Islet precursor cell (in vitro differentiated cells): ENCODE measurements around the gene SDS.
"Not testable (repeated sequence)": the region's sequence is repeated elsewhere in the genome, so short reads cannot be mapped to it uniquely, and the experiment has no call there.

Experiments used
- DNase-seq: peaks from one replicate; pipeline ENCODE4 v3.0.0-alpha.2; 2018

SDS gene

DNA sequence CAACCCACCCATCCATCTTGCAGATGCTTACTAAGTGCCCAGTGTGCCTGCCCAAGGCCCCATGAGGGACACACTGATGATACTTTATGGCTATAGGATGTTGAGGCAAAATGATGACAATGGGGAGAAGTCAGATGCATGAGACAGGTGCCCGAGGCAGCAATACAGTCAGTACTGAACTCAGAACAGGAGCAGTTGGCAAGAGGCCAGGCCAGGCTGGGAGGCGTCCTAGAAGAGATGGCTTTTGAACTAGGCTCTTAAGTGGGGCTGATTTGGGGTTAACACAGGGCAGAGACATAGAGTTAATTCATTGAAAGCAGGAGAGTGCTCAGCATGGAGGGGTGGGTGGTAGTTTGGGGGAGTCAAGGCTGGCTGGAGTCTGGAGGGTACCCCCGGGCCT is 29.7 kb downstream of the SDS start:
- DNase-seq, result no peak

DNA sequence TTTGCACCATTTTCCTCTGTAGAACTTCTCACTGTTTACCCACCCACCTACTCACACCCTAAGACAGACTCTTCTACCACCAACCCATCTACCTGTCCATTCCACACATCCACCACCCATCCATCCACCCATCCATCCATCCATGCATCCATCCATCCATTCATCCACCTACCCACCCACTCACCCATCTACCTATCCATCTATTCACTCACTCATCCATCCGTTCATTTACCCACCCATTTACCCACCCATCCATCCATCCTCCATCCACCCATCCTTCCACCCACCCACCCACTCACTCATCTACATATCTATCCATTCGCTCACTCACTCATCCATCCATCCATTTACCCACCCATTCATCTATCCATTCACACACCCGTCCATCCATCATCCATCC is 30.2 kb downstream of the SDS start:
- no peak for DNase-seq

DNA sequence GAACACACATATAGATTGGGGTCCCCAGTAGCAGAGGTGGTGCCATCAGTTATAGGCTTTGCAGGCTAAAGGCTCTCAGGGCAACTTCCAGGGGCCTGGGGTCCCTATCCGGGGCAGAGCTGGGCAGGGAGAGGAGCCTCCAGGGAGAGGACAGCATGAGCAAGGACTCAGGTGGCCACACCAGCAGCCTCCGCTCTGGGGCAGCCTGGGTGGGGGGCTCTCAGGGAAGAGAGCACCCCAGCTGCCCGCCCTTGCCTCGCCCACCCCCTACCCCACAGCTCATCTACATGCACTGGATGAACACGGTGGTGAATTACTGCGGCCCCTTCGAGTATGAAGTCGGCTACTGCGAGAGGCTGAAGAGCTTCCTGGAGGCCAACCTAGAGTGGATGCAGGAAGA is 31.3 kb downstream of the SDS start:
- no peak for DNase-seq

DNA sequence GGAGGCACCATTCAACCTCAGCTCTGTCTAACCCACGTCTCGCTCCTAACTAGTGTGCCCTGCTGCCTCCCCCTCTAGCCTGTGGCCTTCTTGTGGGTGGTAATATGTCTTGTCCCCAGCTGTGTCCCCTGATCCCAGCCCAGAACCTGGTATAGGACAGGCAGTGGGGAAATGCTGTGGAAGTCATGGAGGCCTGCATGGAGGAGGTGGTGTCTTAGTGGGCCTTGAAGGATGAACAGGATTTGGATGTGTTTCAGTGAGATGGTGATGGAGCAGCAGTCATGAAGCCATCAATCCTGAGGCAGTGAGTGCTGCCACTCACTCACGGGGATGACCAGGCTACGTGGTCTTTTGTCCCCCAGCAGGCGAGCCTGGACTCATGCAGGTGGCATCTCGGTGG is 31.9 kb downstream of the SDS start:
- no peak for DNase-seq

DNA sequence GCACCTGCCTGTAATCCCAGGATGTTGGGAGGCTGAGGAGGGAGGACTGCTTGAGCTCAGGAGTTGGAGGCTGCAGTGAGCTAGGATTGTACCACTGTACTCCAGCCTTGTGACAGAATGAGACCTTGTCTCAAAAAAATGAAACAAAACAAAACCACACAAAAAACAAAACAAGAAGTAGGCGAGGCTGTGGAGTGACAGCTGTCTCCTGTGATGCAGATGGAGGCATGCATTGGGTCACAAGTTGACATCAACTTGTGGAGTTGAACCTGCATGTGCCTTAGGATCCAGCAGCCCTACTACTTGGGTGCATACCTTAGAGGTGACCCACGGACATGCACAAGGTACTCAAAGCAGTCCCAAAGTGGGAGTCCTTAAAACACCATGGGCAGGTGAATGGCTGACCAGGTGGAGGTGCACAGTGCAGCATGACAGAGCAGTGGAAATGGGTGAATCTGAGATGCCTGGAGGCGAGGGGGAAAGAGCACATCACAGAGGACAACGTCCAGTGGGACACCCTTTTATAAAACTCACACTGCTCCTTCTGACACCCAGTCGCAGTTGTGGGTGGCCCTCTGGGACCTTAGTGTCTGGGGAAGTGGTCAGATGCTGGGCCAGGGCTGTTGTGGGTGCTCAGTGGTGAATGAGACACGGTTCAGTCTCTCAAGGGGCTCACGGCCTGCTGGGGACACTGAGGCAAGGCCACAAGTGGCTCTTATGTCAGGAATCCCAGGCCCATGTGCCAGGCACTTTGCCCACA is 32.6 kb downstream of the SDS start:
- no peak for DNase-seq

DNA sequence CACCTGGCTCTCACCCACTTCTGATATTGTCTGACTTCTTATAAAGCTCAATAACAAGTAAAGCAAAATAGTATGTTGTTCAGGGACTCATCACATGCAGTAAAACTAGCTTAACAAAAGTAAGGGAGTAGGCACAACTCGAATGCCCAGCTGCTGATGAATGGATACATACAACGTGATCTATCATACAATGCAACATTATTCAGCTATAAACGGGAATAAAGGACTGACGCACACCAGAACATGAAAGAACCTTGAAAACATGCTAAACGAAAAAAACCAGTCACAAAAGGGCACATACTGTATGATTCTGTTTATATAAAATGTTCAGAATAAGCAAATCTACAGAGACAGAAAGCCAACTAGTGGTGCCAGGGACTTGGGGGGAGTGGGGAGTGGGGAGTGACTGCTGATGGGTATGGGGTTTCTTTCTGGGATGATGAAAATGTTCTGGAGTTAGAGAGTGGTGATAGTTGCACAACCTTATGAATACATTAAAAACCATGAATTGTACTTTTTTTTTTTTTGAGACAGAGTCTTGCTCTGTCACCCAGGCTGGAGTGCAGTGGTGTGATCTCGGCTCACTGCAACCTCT is 34.2 kb downstream of the SDS start:
- DNase-seq, result no peak

DNA sequence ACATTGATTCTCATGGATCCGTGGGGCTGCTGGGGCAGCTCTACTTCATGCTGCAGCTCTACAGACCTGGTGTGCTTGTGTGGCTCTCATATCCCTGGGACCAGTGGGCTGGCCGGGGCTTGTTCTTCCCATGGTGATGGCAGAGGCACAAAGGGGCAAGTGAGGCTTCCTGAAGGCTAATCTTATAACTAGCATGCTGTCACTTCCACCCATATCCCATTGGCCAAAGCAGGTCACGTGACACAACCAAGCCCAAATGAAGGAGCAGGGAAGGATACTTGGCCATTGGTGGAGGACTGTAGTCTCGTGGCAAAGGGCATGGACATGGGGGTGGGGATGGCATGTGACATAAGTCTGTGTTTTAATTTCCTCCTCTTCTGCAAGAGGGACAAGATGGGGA is 35.4 kb downstream of the SDS start:
- DNase-seq, result no peak

DNA sequence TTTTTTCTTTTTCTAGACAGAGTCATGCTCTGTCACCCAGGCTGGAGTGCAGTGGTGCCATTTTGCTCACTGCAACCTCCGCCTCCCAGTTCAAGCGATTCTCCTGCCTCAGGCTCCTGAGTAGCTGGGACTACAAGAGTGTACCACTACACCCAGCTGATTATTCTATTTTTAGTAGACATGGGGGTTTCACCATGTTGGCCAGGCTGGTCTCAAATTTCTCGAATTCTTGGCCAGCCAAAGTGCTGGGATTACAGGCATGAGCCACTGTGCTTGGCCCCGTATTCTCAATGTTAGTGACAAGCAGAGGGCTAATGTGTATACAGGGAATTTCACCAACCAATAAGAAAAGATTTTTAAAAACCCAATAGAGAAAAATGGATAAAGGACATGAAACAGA is 36.9 kb downstream of the SDS start:
- no peak for DNase-seq

DNA sequence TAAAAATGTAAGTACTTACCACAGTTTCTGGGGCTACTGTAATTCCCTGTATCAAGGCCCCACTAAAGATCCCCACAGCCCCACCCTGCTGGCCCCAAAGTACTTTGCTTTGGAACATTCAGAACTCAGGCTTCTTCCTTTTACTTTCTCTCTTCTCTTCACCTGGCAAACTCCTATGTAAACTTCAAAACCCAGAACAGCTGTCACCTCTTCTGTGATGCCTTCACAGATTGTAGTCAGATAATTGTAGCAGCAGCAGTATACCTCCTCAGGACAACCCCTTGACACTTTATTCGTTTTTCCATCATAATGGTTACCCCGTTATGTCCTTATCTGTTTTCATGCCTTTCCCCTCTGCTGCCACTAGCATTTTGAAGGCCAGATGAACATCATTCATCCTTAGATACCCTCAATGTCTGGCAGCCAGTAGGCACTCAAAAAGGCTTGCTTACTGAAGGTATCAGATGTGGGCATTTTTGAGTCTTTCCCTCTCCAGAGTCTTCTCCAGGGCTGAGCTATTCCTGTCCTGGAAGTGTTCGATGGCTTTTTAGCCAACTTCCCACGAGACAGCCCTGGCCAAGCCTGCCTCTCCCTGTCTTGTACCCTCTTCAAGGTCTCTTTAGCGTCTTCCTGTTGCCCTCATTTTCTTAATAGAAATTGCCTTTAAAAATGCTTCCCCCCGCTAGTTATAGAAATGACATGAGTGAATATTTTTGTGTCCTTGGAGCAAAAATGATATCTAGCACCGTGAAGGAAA is 37.9 kb downstream of the SDS start:
- DNase-seq, result no peak

DNA sequence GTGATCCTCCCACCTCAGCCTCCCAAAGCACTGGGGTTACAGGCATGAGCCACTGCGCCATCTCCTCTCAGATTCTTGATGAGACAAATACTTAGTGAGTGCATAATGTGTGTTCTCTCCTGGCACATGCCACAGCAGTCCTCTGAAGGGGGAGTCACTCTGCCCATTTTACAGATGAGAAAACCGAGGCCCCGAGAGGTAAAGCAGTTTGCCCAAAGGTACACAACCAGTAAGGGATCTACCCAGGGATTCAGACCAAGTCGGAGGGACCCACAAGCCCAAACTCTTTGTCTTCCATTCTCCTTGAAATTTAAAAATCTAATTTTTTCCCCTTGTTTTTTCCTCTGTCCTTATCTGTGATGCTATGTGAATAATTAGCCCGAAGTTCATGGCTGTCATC is 39.0 kb downstream of the SDS start:
- no peak for DNase-seq

DNA sequence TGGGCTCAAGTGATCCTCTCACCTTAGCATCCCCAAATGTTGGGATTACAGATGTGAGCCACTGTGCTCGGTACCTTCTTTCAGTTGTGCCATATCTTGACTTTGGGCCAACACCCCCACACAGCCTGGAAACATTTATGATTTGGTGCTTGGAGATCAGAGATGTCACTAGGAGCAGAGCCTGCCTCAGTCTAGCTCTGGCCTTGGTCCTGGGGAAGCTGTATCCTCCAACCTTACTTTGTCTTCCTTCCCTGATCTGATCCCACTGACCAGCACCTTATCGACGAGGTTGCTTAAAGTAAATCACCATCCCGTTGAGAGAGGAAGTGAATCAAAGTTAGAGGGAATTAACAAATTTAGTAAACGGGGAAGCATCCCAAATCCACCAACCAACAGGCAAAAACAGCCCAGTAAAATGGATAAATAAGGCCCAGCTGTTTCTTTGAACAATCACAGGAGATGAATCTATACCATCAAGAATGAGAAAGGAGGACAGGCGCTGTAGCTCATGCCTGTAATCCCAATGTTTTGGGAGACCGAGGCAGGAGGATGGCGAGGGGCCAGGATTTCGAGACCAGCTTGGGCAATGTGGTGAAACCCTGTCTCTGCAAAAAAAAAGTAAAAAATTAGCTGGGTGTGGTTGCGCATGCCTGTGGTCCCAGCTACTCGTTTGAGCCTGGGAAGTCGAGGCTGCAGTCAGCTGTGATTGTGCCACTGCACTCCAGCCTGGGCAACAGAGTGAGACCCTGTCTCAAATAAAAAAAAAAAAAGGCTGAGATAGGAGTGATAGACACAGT is 41.9 kb downstream of the SDS start:
- DNase-seq, result no peak

DNA sequence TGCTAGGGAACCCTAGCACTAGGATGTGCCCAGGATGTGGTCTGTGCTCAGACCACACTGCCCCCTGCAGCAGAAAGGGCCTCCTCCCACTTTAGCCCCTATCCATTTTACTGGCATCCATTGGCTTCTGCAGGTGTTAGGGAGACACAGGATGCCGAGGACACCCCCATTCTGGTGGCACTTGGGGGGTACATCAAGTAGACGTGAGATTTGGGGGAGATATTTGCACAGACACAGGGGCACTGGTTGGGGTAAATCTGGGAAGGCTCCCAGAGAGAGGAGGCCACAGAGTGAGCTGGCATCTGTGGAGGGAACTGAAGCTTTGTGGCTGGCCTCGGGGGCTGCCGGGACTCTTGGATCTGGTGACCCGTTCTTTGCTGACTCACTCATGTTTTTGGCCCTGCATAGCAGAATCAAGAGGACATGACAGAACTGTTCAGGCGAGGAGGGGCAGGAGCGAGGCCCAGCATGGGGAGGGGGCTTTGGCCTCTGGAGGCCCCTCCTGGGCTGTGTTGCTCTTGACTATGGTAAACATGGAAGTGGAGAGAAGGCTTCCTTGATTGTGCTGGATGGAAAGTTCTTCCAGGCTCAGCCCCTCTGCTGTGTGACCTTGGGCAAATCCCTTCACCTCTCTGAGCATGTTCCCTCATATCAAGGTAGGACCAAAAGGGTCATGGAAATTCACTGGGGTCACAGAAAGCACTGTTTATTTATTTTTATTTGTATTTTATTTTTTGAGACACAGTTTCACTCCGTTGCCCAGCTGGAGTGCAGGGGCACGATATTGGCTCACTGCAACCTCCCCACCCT is 43.5 kb downstream of the SDS start:
- no peak for DNase-seq

DNA sequence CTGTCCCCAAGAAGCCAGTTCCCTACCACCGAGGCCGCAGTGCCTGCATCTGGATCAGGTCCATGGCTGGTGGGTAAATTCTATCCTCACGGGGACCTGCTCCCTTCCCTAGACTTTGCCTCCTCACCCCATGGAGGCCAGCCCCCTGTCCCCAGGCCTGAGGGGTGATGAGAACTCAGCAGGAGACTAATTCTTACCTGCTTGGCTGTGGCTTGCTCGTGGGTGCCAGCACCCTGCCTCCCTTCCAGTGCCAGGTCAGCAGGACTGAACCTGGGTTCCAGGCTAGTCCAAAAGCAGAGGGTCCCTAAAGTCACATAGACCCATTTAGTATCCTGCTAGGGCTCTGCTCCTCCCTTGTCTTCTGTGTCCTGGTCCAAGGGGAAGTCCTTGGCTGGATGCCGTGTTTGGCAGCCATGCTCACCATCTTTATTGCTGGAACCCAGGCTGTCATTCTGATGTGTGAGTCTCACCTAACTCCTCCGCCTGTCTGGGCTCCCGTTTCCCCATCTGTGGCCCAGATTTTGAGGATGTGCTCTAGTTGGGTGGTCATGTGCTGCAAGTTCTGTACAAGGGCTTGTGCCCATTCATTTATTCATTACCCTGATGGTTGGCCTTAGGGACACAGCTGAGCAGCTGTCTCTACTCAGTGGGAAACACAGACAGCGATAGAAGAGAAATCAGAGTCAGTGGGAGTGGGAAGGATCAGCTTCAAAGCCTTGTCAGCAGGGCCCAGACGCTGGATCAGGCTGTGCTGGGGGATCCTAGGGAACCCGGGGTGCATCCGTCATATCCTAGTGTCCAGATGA is 44.4 kb downstream of the SDS start:
- no peak for DNase-seq

DNA sequence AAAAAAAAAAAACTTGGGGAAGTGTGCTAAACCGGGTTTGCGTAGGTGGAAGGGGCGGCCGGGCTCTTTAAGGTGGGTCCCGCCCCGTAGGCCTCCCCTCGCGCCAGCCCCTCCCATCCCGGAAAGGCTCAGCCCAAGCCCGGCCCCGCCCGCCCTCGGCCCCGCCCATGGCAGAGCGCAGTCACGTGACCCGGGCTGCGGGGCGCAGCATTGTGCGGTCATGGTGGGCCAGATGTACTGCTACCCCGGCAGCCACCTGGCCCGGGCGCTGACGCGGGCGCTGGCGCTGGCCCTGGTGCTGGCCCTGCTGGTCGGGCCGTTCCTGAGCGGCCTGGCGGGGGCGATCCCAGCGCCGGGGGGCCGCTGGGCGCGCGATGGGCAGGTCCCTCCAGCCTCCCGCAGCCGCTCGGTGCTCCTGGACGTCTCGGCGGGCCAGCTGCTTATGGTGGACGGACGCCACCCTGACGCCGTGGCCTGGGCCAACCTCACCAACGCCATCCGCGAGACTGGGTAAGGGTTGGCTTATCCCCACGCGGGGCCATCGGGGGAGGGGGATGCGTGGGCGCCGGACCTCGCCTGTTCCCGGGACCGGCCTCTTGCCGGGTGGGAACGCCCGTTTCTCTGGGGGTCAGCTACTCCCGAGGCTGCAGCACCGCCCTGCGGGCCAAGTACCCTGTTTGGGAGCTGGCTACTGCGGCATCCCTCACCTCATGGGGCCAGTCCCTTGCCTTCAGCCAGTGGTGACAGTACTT is 45.1 kb downstream of the SDS start, which contains the start of gene PLBD2:
Gene PLBD2 (plus strand): TSS at position 207 of the 752 bp plus-strand sequence. CDS start 14 bp downstream, at position 221.
- DNase-seq, result peak; percentile 99

DNA sequence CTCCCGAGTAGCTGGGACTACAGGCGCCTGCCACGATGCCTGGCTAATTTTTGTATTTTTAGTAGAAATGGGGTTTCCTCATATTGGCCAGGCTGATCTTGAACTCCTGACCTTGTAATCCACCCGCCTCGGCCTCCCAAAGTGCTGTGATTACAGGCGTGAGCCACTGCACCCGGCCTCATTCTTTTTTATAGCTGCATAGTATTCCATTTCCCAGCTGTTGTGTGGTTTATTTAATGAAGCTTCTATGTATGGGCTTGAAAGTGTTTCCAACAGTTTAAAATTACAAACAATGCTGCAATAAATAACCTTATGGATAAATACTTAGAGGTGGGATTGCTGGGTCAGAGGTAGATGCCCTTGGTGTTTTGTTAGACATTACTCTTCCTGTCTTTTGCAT is 49.5 kb downstream of the SDS start:
- DNase-seq, result not testable (repeated sequence)

DNA sequence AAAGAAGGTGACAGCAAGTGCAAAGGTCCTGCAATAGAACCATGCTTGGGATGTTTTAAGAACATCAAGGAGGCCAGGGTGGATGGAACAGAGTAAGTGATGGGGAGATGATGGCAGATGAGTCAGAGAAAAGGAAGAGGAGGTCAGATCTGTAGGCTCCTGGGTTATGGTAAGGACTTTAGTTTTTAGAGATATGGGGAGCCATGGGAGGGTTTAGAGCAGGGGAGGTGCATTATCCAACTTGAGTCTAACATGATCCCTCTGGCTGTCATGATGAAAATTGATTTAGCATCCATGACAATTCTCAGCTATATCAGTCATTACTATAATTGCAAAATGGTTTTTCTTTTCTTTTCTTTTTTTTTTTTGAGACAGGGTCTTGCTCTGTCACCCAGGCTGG is 52.6 kb downstream of the SDS start:
- DNase-seq, result no peak

DNA sequence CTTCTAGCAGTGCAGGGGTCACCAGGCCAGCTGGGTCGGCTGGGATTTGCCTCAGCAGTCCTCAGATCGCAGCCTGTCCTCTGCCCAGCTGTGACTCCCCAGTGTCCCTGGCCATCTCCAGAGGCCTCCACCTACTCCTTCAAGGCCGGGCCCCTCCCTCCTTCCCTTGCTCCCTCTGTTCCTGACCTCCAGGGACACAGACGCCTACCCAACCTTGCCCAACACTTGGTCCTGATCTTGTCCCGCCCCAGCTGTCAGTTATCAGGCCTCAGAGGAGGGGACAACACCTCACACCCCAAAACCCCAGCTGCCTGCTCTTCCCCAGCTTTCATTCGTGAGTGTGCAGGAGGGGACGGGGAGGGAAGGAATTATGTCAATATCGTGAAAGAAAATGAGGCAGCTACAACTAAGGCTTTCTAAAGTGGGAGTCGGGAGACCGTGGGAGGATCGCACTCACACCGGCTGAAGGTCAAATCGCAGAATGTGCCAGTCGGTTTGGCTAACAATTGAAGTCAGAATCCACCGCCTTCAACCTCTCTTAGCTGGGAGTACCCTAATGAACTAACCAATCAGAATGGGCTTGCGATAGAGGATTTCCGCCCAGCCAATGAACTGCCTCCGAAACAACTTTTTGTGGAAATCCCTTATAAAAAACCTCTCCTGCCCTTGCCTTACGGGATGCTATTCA is 54.7 kb downstream of the SDS start:
- DNase-seq, result no peak

DNA sequence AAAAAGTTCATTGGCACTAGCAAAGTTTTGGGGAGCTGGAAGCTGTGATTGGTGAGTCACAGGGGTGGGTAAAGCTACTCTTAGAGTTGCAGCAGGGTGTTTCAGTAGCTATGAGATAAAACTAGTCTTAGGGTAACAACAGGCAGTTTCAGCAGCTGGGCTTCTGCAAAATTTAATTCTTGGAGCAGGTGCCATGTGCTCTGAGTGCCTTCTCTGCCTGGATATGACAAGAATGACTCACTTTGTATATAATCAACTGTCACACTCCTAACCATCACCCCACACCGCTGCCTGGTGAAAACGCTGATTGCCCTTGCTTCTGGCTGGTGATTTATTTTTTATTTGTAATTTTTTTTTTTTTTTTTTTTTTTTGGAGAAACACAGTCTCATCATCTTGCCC is 55.8 kb downstream of the SDS start:
- DNase-seq, result no peak

DNA sequence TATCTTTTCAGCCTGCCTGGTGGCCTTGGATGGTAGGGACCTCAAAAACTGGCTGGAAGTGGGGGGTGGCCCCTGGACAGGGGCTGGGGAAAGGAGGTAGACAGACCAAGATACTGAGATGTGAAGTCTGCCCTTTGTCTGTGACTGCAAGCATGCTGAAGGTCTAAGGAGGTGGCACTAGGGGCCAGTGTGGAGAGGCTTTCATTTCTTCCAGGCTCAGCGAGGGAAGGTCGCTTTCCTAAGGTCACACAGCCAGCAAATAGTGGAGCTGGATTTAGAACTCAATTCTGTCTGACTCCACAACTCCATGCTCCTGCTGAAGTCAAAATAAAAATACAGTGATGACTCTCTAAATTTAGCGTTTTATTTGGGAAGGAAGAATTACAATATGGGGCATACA is 56.6 kb downstream of the SDS start:
- no peak for DNase-seq

DNA sequence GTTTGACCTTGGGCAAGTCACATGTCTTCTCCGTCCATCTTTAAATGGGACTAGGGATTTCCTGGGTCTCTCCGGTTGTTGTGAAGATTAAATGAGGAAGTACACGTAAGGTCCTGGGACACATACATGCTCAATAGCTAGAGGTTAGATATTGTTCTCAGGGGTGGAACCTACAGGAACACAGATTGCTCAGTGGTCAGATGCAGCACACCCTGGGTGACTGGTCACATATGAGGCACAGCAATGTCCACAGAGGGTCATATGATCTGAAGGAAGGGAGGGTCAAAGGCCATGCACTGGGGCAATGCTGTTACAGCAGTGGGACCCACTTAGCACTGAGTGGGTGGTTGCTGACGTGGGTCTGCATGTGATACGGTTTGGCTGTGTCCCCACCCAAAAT is 57.3 kb downstream of the SDS start:
- no peak for DNase-seq
